OCI-LY1 (cell line): ENCODE results near the gene GMEB2.

Experiments used
- CTCF ChIP-seq: fragments of 200-600 bp; sonication (generic), shearing (Covaris generic); IDR thresholded peaks from 2 replicates; pipeline ENCODE4 v1.5.1; 2017; ENCODE audit warnings: mild to moderate bottlenecking, antibody characterized with exemption, low read length, moderate library complexity, mixed read lengths
- EZH2 ChIP-seq: fragments of 200-600 bp; sonication (generic), shearing (Covaris generic); IDR thresholded peaks from 2 replicates; pipeline ENCODE4 v1.8.0; 2017; ENCODE audit warnings: borderline replicate concordance, mixed run types, mild to moderate bottlenecking, antibody characterized with exemption, low read length, moderate library complexity, mixed read lengths

- no peak for TF ChIP-seq EZH2
- TF ChIP-seq CTCF, result no peak
These were observed at the start of gene GMEB2 for GRCh38 chr20:63626424-63627128.
